Measurements from ENCODE around the gene CD59. TPM values are rescaled to one million over a fixed set of nuclear protein-coding genes. Genes with fewer than 3 reads are reported as not detected.

CD59 gene
- total and polyA plus RNA-seq, 2 of the 13 experiments (the other 11 are each of a cell fraction or from before 2014, with no cell fraction given): 127 to 289 TPM

DNA sequence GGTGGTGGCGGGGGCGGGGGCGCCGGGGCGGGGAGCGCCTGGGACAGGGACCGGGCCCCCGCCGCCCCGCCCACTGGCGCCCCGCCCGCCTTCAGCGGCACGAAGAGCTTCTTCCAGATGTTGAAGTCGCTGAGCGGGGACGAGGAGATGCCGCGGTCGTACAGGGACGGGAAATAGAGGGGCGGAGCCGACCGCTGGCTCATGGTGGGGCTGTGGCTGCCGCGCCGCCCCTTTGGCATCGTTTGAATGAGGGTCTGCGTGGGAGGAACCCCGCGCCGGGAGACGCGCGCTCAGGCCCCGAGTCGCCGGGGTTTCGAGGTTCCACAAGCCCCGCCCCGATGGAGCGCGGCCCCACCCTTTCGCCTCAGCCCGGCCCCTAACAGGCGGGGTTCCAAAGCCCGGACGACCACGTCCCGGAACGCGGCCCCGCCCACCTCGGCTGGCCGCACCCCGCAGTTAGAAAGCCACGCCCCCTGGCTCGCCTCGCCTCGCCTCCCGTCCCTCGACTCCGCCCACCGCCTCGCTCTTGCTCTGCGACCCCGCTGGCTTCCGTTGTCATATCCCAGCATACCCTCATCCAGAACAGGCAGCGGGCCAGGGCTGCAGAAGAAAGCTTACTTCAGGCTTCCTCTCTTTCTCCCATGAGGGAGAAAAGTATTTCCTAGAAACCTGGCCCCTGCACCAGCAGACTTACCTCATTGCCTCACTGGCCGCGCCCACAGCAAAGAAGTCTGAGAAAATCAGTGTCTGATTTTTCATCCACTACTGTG is 35.5 kb downstream of the CD59 start, which contains the start of gene C11orf91 (continued):
- TF ChIP-seq DZIP1 (CRISPR knock-in tag; IDR thresholded peaks at IDR 0.05) (no peak), ZFP36L1 (CRISPR knock-in tag; IDR thresholded peaks at IDR 0.05) (peak; percentile 85; the same call in 1 of the 2 replicates), MAFG (CRISPR knock-in tag; IDR thresholded peaks at IDR 0.05) (no peak), POLR2AphosphoS5 (IDR thresholded peaks at IDR 0.05; ENCODE audit: low read depth, low read length) (peak; percentile 83), ZNF430 (CRISPR knock-in tag; IDR thresholded peaks at IDR 0.05) (peak; percentile 63), ZNF547 (CRISPR knock-in tag; IDR thresholded peaks at IDR 0.05) (0 out of 2 replicates have a peak, but pooled peaks have one; percentile 37), TCF12 (IDR thresholded peaks at IDR 0.05) (no peak), TCF12 (CRISPR knock-in tag; IDR thresholded peaks at IDR 0.05) (no peak), HDAC2 (CRISPR knock-in tag; IDR thresholded peaks at IDR 0.05) (peak; percentile 38; the same call in 1 of the 2 replicates), PRDM4 (CRISPR knock-in tag; IDR thresholded peaks at IDR 0.05; ENCODE audit: borderline replicate concordance) (no peak), ZNF776 (CRISPR knock-in tag; IDR thresholded peaks at IDR 0.05) (no peak), ZNF207 (IDR thresholded peaks at IDR 0.05; ENCODE audit: borderline replicate concordance) (no peak), GMEB1 (CRISPR knock-in tag; IDR thresholded peaks at IDR 0.05; ENCODE audit: borderline replicate concordance) (peak; percentile 62), SCMH1 (CRISPR knock-in tag; IDR thresholded peaks at IDR 0.05; ENCODE audit: borderline replicate concordance) (no peak), SALL1 (CRISPR knock-in tag; IDR thresholded peaks at IDR 0.05) (peak; percentile 44; the same call in 1 of the 2 replicates)
- TF ChIP-seq, protein P1, sequence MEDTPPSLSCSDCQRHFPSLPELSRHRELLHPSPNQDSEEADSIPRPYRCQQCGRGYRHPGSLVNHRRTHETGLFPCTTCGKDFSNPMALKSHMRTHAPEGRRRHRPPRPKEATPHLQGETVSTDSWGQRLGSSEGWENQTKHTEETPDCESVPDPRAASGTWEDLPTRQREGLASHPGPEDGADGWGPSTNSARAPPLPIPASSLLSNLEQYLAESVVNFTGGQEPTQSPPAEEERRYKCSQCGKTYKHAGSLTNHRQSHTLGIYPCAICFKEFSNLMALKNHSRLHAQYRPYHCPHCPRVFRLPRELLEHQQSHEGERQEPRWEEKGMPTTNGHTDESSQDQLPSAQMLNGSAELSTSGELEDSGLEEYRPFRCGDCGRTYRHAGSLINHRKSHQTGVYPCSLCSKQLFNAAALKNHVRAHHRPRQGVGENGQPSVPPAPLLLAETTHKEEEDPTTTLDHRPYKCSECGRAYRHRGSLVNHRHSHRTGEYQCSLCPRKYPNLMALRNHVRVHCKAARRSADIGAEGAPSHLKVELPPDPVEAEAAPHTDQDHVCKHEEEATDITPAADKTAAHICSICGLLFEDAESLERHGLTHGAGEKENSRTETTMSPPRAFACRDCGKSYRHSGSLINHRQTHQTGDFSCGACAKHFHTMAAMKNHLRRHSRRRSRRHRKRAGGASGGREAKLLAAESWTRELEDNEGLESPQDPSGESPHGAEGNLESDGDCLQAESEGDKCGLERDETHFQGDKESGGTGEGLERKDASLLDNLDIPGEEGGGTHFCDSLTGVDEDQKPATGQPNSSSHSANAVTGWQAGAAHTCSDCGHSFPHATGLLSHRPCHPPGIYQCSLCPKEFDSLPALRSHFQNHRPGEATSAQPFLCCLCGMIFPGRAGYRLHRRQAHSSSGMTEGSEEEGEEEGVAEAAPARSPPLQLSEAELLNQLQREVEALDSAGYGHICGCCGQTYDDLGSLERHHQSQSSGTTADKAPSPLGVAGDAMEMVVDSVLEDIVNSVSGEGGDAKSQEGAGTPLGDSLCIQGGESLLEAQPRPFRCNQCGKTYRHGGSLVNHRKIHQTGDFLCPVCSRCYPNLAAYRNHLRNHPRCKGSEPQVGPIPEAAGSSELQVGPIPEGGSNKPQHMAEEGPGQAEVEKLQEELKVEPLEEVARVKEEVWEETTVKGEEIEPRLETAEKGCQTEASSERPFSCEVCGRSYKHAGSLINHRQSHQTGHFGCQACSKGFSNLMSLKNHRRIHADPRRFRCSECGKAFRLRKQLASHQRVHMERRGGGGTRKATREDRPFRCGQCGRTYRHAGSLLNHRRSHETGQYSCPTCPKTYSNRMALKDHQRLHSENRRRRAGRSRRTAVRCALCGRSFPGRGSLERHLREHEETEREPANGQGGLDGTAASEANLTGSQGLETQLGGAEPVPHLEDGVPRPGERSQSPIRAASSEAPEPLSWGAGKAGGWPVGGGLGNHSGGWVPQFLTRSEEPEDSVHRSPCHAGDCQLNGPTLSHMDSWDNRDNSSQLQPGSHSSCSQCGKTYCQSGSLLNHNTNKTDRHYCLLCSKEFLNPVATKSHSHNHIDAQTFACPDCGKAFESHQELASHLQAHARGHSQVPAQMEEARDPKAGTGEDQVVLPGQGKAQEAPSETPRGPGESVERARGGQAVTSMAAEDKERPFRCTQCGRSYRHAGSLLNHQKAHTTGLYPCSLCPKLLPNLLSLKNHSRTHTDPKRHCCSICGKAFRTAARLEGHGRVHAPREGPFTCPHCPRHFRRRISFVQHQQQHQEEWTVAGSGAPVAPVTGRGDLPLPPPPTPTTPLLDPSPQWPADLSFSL (CRISPR knock-in tag; IDR thresholded peaks at IDR 0.05): no peak

All from HepG2 (cell line).